KMS-11 (cell line): ENCODE data around the gene SUZ12.
"Not testable (repeated sequence)": the region's sequence is repeated elsewhere in the genome, so short reads cannot be mapped to it uniquely, and the experiment has no call there.

Experiments
- H2AFZ ChIP-seq: fragments of 200-600 bp; sonication (generic); 2 replicates; pipeline ENCODE4 v1.6.1; 2016; ENCODE audit warnings: antibody characterized with exemption, mixed run types, low read depth
- H3K27ac ChIP-seq: fragments of 200-600 bp; sonication (generic); 2 replicates; pipeline ENCODE4 v1.6.1; 2016; ENCODE audit warnings: mild to moderate bottlenecking, mixed run types
- H3K27me3 ChIP-seq: fragments of 200-600 bp; sonication (generic); 2 replicates; pipeline ENCODE4 v1.6.1; 2017; ENCODE audit warnings: mild to moderate bottlenecking, low read depth, mixed run types, moderate library complexity; ENCODE audit not compliant: insufficient read depth
- H3K36me3 ChIP-seq: fragments of 200-600 bp; sonication (generic); 2 replicates; pipeline ENCODE4 v1.6.1; 2017; ENCODE audit warnings: mild to moderate bottlenecking, mixed run types; ENCODE audit not compliant: insufficient read depth
- H3K4me1 ChIP-seq: fragments of 200-600 bp; sonication (generic); 2 replicates; pipeline ENCODE4 v1.6.1; 2016; ENCODE audit warnings: mild to moderate bottlenecking, low read depth, mixed run types; ENCODE audit not compliant: poor library complexity, severe bottlenecking
- H3K4me2 ChIP-seq: fragments of 200-600 bp; sonication (generic); 2 replicates; pipeline ENCODE4 v1.7.0; 2016; ENCODE audit warnings: mild to moderate bottlenecking, mixed run types
- H3K4me3 ChIP-seq: fragments of 200-600 bp; sonication (generic); IDR thresholded peaks from 2 replicates; pipeline ENCODE4 v1.6.1; 2017; ENCODE audit warnings: low read depth, low read length, mixed read lengths; ENCODE audit not compliant: insufficient read depth
- H3K79me2 ChIP-seq: fragments of 200-600 bp; sonication (generic); 2 replicates; pipeline ENCODE4 v1.6.1; 2016; ENCODE audit warnings: low read depth, mixed run types; ENCODE audit not compliant: insufficient read depth
- H3K9ac ChIP-seq: fragments of 200-600 bp; sonication (generic); 2 replicates; pipeline ENCODE4 v1.6.1; 2016; ENCODE audit warnings: mild to moderate bottlenecking, mixed run types
- H4K20me1 ChIP-seq: fragments of 200-600 bp; sonication (generic); 2 replicates; pipeline ENCODE4 v1.6.1; 2016; ENCODE audit warnings: mild to moderate bottlenecking, mixed run types; ENCODE audit not compliant: insufficient read depth

The SUZ12 gene

GRCh38 chr17:32047663-32048062 lies 110.9 kb downstream of the SUZ12 start:
- H2AFZ ChIP-seq, H3K9ac ChIP-seq, H3K4me3 ChIP-seq, H3K4me2 ChIP-seq, H4K20me1 ChIP-seq, H3K27me3 ChIP-seq, H3K27ac ChIP-seq, H3K79me2 ChIP-seq, H3K4me1 ChIP-seq, H3K36me3 ChIP-seq: not testable (repeated sequence)
